GM13977 (cell line): ENCODE results near the gene MEPCE.

Experiments
- DNase-seq: peaks from one replicate; pipeline ENCODE4 v3.0.0; 2012; ENCODE audit warnings: low spot score
- CTCF ChIP-seq: IDR thresholded peaks from 2 replicates; pipeline ENCODE4 v1.5.1; 2012; ENCODE audit warnings: mild to moderate bottlenecking, control low read depth; ENCODE audit not compliant: insufficient read depth; ENCODE audit errors: extremely low read depth, missing control alignments
- in situ Hi-C: fragments of 300-500 bp; cut with MboI; formaldehyde crosslinking; loops from one replicate; pipeline ENCODE4 v1.12.0; 2022; ENCODE audit warnings: low sequenced_read_pairs, low pct_unique_long_range_greater_than_20kb, mixed read lengths, inconsistent platforms; ENCODE audit not compliant: unreplicated experiment

MEPCE gene

GRCh38 chr7:100428967-100429636, 529 bp upstream of the MEPCE start:
- in situ Hi-C loops: no loop called here
- DNase-seq: peak; percentile 97
- TF ChIP-seq CTCF: no peak

GRCh38 chr7:100430493-100431285, 1.1 kb downstream of the MEPCE start:
- no peak for TF ChIP-seq CTCF
- DNase-seq: no peak
- in situ Hi-C loops: no loop called here

- no peak for TF ChIP-seq CTCF
- in situ Hi-C loops: no loop called here
- no peak for DNase-seq
Measured at GRCh38 chr7:100431286-100431735, 1.7 kb downstream of the MEPCE start.

- in situ Hi-C loops: no loop called here
Measured at GRCh38 chr7:100432053-100432452, 2.4 kb downstream of the MEPCE start.

GRCh38 chr7:100432621-100433275, 3.1 kb downstream of the MEPCE start:
- in situ Hi-C loops: no loop called here
- TF ChIP-seq CTCF: no peak
- DNase-seq: no peak

More at GRCh38 chr7:100432053-100432452, 2.4 kb downstream of the MEPCE start:
- no peak for TF ChIP-seq CTCF
- no peak for DNase-seq

- no peak for TF ChIP-seq CTCF
- in situ Hi-C loops: no loop called here
- no peak for DNase-seq
Measured at GRCh38 chr7:100433276-100433591, 3.6 kb downstream of the MEPCE start.
